22Rv1 (cell line): ENCODE data around the gene MEF2A.

Experiments
- ZFX ChIP-seq: fragments of 450-650 bp; IDR thresholded peaks from 2 replicates; pipeline ENCODE4 v1.6.1; 2017; ENCODE audit warnings: antibody characterized with exemption, borderline replicate concordance
- TF ChIP-seq, protein P1 (sequence below): fragments of 450-650 bp; IDR thresholded peaks from 2 replicates; pipeline ENCODE4 v1.5.1; 2017; ENCODE audit warnings: mild to moderate bottlenecking

GRCh38 chr15:99656205-99656604, 90.4 kb downstream of the MEF2A start:
- TF ChIP-seq, protein P1, sequence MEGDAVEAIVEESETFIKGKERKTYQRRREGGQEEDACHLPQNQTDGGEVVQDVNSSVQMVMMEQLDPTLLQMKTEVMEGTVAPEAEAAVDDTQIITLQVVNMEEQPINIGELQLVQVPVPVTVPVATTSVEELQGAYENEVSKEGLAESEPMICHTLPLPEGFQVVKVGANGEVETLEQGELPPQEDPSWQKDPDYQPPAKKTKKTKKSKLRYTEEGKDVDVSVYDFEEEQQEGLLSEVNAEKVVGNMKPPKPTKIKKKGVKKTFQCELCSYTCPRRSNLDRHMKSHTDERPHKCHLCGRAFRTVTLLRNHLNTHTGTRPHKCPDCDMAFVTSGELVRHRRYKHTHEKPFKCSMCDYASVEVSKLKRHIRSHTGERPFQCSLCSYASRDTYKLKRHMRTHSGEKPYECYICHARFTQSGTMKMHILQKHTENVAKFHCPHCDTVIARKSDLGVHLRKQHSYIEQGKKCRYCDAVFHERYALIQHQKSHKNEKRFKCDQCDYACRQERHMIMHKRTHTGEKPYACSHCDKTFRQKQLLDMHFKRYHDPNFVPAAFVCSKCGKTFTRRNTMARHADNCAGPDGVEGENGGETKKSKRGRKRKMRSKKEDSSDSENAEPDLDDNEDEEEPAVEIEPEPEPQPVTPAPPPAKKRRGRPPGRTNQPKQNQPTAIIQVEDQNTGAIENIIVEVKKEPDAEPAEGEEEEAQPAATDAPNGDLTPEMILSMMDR, result no peak
- TF ChIP-seq ZFX, result no peak
